IPS-18c (cell line): ENCODE measurements around the gene TPRN.

Experiments used
- H3K4me3 ChIP-seq: 2 replicates; pipeline ENCODE4 v1.7.0; 2013; ENCODE audit warnings: low read depth, mild to moderate bottlenecking, low read length, moderate library complexity; ENCODE audit not compliant: insufficient read depth
- H3K9me3 ChIP-seq: one replicate; pipeline ENCODE4 v1.6.1; 2013; ENCODE audit warnings: mild to moderate bottlenecking, low read length, moderate library complexity; ENCODE audit not compliant: control insufficient read depth, insufficient read depth

Gene TPRN

DNA sequence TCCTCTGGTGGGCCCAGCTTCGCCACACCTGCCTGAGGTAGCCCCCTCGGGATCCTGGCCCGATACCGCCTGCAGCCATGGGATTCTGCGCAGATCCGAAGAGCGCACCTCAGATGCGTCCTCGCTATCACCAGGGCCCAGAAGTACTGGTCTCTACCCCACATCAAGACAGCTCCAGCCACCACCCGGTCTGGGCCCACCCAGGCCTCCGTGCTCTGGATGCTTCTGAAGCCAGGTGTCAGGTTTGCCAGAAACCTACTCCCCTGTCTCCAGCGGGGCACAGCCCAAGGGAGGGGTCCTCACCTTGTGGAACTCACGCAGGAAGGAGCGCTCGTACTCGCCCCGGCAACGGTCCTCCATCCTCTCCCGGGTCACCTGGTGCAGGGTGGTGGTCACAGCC is 14.6 kb downstream of the TPRN start:
- Histone ChIP-seq H3K4me3 (no peak overlapping the region), H3K9me3 (peaks cover 2% of the 10 kb centered on the region)

DNA sequence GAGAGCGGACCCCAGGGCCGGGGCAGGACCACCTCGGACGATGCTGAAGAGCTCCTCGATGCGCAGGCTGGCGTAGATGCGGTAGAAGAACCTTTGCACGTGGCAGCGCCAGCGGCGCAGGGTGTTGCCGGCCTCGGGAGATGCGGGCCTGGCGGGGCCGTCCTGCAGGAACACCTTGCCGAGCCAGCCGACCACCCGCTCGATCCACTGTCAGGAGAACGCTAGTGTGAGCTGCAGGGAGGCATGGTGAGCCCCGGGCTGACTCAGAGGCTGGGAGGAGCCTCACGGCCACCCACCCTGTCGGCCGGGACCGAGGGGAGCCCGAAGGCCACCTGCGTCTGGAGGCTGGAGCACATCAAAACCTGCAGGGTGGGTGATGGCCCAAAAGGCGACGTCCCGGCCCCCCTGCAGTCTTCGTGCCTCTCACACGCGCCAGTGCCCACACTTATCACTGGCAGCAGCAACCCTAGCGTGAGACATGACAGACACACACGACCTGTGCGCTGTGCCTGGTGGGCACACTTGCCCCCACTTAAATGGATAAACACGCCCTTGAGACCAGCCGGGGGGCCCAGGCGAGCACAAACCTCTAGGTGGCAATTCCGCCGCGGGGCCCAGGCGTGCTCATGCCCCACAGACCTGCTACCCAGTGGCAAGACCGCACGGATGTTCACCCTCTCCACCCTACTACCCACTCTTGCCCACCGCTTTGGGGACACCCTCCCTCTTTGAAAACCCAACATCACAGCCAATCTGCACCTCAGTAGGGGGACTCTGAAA is 15.5 kb downstream of the TPRN start:
- Histone ChIP-seq H3K4me3 (no peak overlapping the region), H3K9me3 (peaks cover 2% of the 10 kb centered on the region)

DNA sequence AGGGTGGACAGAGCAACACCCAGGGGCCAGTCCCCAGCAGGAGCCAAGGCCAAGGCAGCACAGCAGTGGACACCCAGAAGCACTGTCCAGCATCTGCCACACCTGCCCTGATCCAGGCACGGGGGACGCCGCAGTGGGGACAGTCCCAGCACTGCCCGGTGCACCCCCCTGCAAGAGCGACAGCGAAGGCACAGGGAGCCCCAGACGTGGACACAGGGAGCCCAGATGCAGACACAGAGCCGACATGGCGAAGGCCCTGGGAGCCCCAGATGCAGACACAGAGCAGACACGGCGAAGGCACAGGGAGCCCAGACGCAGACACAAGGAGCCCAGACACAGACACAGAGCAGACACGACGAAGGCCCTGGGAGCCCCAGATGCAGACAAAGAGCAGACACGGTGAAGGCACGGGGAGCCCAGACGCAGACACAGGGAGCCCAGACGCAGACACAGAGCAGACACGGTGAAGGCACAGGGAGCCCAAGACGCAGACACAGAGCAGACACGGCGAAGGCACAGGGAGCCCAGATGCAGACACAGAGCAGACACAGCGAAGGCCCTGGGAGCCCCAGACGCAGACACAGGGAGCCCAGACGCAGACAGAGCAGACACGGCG is 16.5 kb downstream of the TPRN start:
- no peaks in the 10 kb centered on the region for H3K9me3 ChIP-seq
- H3K4me3 ChIP-seq = no peak overlapping the region

DNA sequence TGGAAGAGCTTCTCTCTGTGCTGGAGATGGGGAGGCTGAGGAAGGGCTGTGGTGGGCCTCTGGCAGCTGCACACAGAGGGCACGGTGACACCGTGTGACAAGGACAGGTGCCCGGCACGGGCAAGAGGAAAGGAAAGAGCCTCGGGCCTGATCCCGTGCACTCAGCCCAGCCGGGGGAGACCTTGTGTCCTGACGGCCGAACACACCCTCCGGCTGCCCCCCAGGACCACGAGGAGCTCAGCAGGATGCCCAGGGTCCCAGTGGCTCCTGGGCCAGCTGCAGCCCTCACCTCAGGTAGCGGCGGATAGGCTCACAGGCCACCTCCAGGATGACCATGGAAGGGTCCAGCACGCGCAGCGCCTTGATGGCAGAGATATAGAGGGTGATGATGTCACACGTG is 17.7 kb downstream of the TPRN start:
- H3K4me3 ChIP-seq = no peak overlapping the region
- H3K9me3 ChIP-seq = no peaks in the 10 kb centered on the region

DNA sequence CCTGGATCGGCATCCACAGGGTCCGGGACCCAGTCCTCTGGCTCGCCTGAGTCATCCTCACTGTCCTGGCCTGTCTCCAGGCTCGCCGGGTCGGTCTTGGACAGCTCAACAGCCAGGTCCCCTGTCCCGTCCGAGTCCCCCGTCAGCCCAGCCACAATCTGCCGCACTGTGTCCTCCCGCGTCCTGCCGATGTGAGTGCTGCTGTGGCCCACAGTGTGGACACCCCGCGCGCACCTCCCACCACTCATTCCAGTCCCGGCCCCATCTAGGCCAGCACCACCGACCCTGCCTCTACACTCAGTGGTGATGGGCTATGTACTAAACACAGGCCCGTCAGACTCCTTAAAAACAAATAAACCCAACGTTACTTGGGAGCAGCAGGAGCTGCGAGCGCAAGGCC is 18.9 kb downstream of the TPRN start:
- Histone ChIP-seq H3K9me3 (no peaks in the 10 kb centered on the region), H3K4me3 (no peak overlapping the region)

DNA sequence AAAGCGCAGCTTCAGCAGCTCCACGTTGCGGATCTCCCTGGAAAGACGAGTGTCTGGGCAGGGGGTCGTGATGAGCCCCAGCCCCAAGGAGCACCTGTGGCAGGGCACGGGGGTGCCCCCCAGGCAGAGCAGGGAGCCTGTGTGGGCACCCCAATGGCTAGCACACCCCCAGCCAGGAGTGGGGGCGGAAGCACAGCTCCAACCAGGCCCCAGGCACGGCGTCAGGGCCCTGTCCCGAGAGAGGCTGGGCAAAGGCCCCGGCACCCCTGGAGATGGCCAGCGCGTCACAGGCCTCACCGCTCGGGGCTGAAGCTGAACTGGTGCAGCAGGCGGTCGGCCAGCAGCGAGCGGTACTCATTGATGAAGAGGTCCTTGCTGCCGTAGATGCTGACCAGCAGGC is 20.1 kb downstream of the TPRN start:
- H3K9me3 ChIP-seq = no peaks in the 10 kb centered on the region
- H3K4me3 ChIP-seq = no peak overlapping the region

DNA sequence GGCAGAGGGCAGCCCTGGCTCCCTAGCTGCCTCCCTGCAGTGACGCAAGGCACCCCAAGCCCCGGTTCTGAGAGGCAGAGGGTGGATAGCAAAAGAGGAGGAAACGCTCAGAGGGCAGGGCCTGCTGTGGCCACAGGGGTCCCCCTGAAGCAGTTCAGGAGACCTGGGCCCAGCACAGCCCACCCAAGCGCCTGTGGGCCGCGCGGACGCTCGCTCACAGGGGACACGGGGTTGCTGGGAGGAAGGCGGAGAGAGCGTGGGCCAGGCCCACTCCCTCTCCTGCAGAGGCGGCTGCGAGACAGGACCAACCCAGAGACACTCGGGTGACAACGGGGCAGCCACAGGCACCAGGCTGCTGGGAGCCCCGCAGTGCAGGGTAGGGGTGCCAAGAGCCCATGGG is 20.8 kb downstream of the TPRN start:
- H3K4me3 ChIP-seq = no peak overlapping the region

DNA sequence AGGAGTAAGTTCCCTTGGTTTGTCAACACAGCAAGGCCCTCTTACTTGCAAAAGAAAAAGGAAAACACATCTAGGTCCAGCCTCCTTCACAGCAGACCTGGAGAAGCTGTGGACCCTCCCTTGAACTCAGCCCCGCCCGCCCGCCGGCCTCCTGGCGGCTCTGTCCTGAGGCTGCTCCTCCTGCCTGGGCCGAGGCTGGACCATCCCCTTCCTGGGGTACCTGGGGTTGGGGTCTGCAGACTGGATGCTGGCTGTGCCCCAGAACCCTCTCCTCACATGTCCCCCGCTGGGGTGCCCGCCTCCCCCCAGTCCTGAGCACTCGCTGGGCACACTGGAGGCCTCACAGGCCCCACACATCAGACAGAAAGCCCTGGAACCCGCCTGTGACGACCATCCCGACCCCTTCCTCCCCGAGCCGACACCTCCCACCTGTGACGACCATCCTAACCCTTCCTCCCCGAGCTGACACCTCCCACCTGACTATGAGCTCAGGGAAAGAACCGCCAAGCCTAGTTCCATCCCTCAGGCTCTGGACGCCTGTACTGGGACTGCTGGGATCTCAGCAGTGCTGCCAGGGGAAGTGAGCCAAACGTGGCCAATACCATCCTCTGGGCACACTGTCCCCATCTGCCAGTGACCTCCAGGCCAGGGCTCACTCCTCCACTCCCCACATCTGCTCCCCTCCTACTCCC is 21.5 kb downstream of the TPRN start:
- H3K4me3 ChIP-seq = no peak overlapping the region
- H3K9me3 ChIP-seq = no peaks in the 10 kb centered on the region

More for the DNA sequence above, 20.8 kb downstream of the TPRN start:
- H3K9me3 ChIP-seq = no peaks in the 10 kb centered on the region

DNA sequence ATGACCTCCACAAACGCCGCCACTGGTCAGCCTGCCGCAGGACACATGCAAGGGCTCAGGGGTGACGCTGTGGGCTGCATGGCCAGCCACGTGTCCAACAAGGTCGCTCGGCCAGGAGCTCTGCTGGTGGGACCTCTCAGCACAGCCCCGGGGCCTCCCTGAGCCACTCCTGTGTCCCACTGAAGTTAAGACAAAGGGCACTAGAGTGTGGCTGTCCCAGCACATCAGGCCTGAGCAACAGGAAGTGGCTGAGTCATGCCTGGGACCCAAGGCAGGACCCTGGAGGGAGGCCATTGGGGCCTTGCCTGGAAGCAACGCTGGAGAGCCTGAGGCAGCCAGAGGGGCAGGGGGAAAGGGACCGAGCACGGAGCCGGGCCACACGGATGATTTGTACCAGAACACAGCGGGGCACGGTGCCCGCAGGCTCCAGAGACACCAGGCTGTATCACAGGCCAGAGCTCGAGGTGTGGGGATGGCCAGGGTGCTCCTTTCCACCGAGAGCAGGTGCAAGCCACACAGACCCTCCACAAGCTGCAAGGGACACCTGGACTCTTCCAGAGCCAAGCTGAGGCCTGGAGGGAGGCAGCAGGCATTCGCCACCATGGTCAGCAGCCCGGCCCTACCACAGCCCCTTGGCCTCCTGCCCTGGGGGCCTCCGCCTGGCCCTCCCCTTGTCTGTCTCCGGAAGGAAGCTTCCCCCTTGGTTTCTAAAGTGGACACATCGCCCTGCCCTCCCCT is 22.2 kb downstream of the TPRN start:
- no peak overlapping the region for H3K4me3 ChIP-seq
- no peaks in the 10 kb centered on the region for H3K9me3 ChIP-seq

DNA sequence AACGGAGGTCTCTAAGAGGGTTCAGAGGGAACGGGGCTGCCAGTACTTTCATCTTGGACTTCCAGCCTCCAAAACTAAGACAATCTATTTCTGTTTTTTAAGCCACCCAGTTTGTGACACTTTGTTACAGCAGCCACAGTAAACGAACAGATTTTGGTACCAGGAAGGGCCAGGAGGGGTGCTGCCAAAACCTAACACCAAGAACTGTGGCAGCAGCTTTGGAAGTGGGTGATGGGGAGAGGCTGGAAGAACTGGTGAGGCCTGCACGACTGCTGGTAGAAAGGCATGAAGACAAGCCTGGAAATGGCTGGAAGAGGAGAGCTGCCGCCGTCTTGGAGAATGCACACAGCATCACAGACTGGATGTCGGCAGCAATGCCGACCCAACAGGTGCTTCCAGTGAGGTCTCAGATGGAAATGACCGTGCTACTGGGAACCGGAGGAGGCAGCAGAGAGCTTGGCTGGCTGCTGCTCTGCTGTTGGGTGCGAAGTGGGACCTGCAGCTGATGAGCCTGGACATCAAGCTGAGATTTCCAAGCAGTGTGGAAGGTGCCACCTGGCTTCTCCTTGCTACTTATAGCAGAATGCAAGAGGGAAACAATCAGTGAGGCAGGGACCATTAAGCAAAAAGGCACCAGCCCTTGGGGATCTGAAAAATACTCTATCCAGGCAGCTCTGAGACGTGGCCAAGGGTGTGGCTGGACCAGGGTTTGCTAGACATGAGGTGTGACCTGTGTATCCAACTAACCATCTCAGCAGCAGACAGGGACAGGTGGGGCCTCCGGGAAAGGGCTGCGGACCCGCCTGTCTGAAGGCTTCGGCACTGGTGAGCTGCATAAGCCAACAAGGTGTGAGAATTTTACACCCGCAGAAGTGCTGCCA is 24.0 kb downstream of the TPRN start:
- no peaks in the 10 kb centered on the region for H3K9me3 ChIP-seq
- H3K4me3 ChIP-seq = no peak overlapping the region

DNA sequence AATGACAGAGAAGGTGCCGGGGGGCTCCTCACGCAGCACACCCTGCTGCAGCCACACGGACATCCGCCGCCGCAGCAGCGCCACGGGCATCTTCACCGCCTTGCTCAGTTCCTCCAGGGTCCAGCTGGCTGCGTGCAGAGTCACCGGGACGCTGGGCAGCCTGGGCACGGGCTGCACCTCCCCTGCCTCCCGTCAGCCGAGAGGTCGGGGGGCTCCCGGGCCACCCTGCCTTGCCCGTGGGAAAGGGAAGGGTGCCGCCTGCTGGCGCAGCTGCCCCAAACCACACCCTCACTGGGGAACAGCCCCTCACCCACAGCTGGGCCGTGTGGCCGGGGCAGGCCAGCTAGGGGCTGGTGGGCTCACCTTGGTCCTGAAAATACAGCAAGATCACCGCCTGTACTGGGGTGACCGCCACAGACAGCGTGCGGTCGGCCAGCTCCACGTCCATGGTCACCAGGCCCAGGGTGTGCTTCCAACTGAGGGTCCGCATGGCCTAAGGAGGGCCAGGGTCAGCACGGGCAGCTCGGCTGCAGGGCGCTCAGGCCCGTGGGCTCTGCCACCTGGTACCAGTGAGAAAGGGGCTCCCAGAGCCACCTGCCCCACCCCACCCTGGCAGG is 25.1 kb downstream of the TPRN start:
- Histone ChIP-seq H3K9me3 (no peaks in the 10 kb centered on the region), H3K4me3 (no peak overlapping the region; the same call in 1 of the 2 replicates)

DNA sequence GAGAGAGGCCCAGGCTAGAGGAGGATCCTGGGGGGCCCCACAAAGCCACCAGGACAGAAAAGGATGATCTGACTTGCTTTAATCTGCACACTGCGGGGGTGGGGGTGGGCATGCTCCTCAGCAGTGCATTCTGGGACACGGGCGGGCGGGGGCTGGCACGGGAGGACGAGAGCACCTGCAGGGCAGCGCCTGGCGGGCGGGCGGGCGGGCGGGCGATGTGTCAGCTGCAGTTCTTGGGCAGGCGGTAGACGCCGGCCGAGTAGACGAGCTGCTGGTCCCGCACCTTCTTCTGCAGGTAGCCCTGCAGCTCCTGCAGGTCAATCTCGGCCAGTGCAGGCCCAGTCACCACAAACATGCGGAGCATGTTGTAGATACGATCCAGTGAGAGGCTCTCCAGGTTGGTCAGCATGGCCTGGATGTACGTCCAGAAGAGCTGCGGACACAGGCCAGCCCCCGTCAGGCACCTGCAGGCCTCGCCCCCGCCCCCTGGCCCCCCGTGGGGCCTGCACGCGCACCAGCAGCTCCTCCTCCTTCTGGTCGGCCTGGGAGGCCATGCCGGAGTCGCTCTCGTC is 25.7 kb downstream of the TPRN start:
- Histone ChIP-seq H3K9me3 (no peaks in the 10 kb centered on the region), H3K4me3 (no peak overlapping the region; the same call in 1 of the 2 replicates)

DNA sequence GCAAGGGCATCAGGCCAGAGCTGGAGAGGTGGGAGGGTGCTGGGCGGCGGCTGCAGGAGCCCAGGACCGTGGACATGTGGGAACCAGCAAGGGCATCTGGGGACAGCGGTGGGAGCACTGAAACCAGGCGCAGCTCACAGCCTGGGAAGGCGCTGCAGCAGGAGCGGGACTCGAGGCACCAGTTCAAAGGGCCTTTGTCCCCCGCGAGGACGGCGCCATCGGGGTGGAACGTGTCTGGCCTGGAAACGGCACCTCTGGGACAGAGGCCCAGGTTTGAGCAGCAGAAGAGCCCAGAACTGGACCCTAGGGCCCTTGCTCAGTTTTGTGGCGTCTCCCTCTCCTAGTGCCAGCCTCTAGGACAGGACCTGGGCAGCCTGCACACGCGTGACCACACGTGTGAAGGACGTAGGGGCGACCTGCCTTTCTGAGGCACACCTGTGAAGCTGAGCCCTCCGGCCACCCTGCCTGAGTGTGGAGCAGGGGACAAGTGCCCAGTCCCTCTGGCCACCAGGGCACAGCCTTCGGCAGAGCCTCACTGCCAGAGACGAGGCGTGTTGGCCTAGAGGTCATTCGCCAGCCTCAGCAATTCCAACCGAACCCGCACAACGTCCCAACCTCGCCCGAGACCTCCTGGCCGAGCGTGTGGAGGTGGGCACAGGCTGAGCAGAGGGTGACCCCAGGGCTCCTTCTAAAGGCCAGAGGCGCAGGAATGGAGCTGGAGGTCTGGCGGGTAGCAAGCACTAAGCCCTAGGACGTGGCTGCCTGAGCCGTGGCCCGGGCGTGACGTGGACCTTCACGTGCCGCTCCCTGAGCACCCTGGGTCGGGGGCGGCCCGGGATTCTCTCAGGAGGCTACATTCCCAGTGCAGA is 26.5 kb downstream of the TPRN start:
- H3K4me3 ChIP-seq = no peak overlapping the region
- no peaks in the 10 kb centered on the region for H3K9me3 ChIP-seq

DNA sequence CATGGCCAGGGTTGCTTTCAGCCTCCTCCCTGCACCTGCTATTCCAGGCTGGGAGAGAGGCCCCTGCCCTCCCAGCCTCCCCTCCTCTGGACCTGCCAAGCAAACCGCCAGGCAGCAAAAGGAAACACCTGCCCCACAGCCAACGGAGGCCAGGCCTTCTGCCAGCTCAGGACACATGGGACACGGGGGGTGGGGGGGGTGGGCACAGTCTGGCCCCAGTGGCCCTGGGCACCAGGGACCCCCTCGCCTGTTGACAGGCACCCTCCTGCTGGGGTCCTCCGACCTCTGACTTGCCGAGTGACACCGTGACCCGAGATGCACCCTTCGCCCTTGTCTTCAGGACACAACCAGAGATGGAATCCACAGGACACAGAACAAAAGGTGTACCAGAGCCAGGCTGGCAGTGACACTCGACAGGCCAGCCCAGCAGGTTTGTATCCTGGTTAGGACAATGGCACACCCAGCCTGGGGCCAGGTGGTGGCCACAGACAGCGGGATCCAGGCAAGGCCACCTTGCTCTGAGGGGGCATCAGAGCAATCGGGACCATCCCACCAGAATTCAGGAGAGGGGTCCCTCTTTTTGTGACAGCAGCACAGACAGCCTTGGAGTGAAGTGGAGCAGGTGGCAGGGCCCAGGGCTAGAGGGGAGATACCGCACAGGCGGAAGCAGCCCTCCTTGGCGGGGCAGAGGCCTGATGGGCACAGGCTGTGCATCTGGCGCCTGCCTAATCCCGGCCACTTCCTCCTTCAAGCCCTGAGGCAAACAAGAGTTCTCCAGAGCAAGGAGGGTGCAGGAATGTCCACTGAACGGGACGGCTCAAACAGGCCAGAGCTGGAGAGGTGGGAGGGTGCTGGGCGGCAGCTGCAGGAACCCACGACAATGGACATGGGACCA is 27.4 kb downstream of the TPRN start:
- Histone ChIP-seq H3K9me3 (no peaks in the 10 kb centered on the region), H3K4me3 (no peak overlapping the region)
